ENCODE results near the gene MRPS18A.
"Not testable (repeated sequence)": the region's sequence is repeated elsewhere in the genome, so short reads cannot be mapped to it uniquely, and the experiment has no call there.

DNA sequence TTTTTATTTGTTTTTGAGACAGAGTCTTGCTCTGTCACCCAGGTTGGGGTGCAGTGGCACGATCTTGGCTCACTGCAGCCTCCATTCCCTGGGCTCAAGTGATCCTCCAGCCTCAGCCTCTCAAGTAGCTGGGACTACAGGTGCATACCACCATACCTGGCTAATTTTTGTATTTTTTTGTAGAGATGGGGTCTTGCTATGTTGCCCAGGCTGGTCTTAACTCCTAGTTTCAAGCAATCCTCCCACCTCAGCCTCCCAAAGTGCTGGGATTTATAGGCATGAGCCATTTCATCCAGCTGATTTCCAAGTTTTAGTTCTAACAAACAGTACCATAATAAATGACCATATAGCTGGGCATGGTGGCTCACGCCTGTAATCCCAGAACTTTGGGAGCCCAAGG lies 34.8 kb downstream of the MRPS18A start:
- TF ChIP-seq, protein P1, sequence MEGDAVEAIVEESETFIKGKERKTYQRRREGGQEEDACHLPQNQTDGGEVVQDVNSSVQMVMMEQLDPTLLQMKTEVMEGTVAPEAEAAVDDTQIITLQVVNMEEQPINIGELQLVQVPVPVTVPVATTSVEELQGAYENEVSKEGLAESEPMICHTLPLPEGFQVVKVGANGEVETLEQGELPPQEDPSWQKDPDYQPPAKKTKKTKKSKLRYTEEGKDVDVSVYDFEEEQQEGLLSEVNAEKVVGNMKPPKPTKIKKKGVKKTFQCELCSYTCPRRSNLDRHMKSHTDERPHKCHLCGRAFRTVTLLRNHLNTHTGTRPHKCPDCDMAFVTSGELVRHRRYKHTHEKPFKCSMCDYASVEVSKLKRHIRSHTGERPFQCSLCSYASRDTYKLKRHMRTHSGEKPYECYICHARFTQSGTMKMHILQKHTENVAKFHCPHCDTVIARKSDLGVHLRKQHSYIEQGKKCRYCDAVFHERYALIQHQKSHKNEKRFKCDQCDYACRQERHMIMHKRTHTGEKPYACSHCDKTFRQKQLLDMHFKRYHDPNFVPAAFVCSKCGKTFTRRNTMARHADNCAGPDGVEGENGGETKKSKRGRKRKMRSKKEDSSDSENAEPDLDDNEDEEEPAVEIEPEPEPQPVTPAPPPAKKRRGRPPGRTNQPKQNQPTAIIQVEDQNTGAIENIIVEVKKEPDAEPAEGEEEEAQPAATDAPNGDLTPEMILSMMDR (IDR thresholded peaks at IDR 0.05; ENCODE audit: insufficient read depth, low read length, poor library complexity, severe bottlenecking) = not testable (repeated sequence)
- TF ChIP-seq EZH2phosphoT487 (conservative IDR thresholded peaks at IDR 0.05; ENCODE audit: low read length) = not testable (repeated sequence)
